ENCODE measurements around the gene PCDHGA11.
A peak's percentile ranks its signal among the peaks of the same experiment; 100 is the strongest.
"Not testable (repeated sequence)": the region's sequence is repeated elsewhere in the genome, so short reads cannot be mapped to it uniquely, and the experiment has no call there.

The PCDHGA11 gene

DNA sequence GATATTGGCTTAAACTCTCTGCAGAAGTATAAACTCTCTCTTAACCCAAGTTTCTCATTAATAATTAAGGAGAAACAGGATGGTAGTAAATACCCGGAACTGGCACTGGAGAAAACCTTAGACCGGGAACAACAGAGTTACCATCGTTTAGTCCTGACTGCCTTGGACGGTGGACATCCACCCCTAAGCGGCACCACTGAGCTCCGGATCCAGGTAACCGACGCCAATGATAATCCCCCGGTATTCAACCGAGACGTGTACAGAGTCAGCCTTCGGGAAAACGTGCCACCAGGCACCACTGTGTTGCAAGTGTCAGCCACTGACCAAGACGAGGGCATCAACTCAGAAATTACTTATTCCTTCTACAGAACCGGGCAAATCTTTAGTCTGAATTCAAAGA lies 22.2 kb upstream of the PCDHGA11 start:
- DNase-seq (ENCODE audit: low read depth in 2 of 2), result no peak

DNA sequence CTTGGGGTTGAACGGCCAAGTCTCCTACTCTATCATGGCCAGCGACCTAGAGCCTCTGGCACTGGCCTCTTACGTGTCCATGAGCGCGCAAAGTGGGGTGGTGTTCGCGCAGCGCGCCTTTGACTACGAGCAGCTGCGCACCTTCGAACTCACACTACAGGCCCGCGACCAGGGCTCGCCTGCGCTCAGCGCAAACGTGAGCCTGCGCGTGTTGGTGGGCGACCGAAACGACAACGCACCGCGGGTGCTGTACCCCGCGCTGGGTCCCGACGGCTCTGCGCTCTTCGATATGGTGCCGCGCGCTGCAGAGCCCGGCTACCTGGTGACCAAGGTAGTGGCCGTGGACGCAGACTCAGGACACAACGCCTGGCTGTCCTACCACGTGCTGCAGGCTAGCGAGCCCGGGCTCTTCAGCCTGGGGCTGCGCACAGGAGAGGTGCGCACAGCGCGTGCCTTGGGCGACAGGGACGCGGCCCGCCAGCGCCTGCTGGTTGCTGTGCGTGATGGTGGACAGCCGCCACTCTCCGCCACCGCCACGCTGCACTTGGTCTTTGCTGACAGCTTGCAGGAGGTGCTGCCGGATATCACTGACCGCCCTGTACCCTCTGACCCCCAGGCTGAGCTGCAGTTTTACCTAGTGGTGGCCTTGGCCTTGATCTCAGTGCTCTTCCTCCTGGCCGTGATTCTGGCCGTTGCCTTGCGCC lies 21.1 kb upstream of the PCDHGA11 start:
- DNase-seq (ENCODE audit: low read depth in 2 of 2), result no peak

DNA sequence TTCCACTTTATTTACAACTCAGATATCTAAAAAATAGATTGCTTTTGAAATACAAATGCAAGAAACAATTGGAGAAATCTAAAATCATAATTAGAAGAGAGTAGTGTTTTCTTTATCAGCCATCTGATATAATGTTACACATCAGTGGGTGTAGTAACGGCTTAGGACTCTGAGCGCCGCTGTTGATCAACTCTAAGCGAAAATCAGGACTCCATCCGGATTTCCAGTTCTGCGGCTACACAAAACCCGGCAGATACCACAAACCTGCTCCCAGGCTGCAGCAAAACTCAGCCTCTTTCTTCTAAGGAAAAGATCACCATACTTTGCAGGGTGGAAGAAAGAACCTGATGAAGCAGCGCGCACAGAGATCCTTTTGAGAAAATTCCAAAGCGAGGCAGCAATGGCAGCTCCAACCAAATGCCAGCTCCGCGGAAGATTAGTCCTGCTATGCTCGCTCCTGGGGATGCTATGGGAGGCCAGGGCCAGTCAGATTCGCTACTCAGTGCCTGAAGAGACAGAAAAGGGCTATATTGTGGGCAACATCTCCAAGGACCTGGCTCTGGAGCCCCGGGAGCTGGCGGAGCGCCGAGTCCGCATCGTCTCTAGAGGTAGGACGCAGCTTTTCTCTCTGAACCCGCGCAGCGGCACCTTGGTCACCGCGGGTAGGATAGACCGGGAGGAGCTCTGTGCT lies 18.2 kb upstream of the PCDHGA11 start, which contains the start of gene PCDHGA9:
Gene PCDHGA9 (plus strand): TSS at position 226 of the 691 bp plus-strand sequence. CDS start 175 bp downstream, at position 401.
- DNase-seq (ENCODE audit: low read depth in 2 of 2), result no peak

DNA sequence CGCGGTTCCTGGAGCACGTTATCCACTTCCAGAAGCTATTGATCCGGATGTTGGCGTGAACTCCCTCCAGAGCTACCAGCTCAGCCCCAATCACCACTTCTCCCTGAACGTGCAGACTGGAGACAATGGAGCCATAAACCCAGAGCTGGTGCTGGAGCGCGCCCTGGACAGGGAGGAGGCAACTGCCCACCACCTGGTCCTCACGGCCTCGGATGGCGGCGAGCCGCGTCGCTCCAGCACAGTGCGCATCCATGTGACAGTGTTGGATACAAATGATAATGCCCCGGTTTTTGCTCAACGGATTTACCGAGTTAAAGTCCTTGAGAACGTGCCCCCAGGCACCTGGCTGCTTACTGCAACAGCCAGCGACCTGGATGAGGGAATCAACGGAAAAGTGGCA lies 17.5 kb upstream of the PCDHGA11 start:
- no peak for DNase-seq (ENCODE audit: low read depth in 2 of 2)

DNA sequence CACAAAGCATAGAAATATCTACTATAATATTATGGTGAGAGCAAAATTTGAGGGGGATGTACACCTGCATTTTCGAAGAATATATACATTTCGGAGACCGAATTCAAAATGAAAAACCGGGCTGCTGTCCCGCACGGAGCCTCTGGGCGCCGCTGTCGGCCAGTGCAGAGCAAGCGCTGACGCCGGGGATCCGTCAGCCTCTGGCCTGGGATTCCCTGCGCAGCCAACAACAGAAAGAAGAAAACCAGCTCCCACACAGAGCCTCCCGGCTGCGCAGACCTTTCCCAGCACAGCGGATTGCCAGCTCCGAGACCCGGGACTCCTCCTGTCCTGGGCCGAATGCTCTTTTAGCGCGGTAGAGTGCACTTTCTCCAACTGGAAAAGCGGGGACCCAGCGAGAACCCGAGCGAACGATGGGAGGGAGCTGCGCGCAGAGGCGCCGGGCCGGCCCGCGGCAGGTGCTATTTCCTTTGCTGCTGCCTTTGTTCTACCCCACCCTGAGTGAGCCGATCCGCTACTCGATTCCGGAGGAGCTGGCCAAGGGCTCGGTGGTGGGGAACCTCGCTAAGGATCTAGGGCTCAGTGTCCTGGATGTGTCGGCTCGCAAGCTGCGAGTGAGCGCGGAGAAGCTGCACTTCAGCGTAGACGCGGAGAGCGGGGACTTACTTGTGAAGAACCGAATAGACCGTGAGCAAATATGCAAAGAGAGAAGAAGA lies 12.9 kb upstream of the PCDHGA11 start, which contains the start of gene PCDHGB6:
Gene PCDHGB6 (plus strand): TSS at position 232 of the 716 bp plus-strand sequence. CDS start 182 bp downstream, at position 414.
- DNase-seq (ENCODE audit: low read depth in 2 of 2), result not testable (repeated sequence)

- no peak for DNase-seq (ENCODE audit: low read depth in 2 of 2)
Observed at GRCh38 chr5:141409598-141410306, 11.1 kb upstream of the PCDHGA11 start.

GRCh38 chr5:141411575-141411974 lies 9.3 kb upstream of the PCDHGA11 start:
- DNase-seq (ENCODE audit: low read depth in 2 of 2), result no peak

- DNase-seq (ENCODE audit: low read depth in 2 of 2), result peak; percentile 32 to 44
Observed at GRCh38 chr5:141412854-141413539, 7.9 kb upstream of the PCDHGA11 start, which contains the start of gene PCDHGA10. Gene PCDHGA10 (plus strand): TSS chr5:141412987. CDS start chr5:141413176, 189 bp downstream.

GRCh38 chr5:141413540-141414069 lies 7.2 kb upstream of the PCDHGA11 start:
- DNase-seq (ENCODE audit: low read depth in 2 of 2), result no peak

- not testable (repeated sequence) for DNase-seq (ENCODE audit: low read depth in 2 of 2)
Observed at GRCh38 chr5:141414548-141415274, 6.1 kb upstream of the PCDHGA11 start.

GRCh38 chr5:141415275-141415618 lies 5.6 kb upstream of the PCDHGA11 start:
- not testable (repeated sequence) for DNase-seq (ENCODE audit: low read depth in 2 of 2)

DNA sequence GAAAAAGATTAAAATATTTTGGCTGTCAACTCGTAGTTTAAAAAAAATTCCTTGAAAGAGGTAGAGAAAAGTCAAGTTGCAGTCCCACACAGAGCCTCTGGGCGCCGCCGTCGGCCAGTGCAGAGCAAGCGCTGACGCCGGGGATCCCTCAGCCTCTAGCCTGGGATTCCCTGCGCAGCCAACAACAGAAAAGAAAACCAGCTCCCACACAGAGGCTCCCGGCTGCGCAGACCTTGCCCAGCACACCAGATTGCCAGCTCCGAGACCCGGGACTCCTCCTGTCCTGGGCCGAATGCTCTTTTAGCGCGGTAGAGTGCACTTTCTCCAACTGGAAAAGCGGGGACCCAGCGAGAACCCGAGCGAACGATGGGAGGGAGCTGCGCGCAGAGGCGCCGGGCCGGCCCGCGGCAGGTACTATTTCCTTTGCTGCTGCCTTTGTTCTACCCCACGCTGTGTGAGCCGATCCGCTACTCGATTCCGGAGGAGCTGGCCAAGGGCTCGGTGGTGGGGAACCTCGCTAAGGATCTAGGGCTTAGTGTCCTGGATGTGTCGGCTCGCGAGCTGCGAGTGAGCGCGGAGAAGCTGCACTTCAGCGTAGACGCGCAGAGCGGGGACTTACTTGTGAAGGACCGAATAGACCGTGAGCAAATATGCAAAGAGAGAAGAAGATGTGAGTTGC lies 3.2 kb upstream of the PCDHGA11 start, which contains the start of gene PCDHGB7:
Gene PCDHGB7 (plus strand): TSS at position 184 of the 679 bp plus-strand sequence. CDS start 183 bp downstream, at position 367.
- DNase-seq (ENCODE audit: low read depth in 2 of 2), result peak; percentile 14 to 43

GRCh38 chr5:141419074-141419880 lies 1.6 kb upstream of the PCDHGA11 start:
- no peak for DNase-seq (ENCODE audit: low read depth in 2 of 2)

GRCh38 chr5:141421489-141421855 lies 621 bp downstream of the PCDHGA11 start:
- no peak for DNase-seq (ENCODE audit: low read depth in 2 of 2)

DNA sequence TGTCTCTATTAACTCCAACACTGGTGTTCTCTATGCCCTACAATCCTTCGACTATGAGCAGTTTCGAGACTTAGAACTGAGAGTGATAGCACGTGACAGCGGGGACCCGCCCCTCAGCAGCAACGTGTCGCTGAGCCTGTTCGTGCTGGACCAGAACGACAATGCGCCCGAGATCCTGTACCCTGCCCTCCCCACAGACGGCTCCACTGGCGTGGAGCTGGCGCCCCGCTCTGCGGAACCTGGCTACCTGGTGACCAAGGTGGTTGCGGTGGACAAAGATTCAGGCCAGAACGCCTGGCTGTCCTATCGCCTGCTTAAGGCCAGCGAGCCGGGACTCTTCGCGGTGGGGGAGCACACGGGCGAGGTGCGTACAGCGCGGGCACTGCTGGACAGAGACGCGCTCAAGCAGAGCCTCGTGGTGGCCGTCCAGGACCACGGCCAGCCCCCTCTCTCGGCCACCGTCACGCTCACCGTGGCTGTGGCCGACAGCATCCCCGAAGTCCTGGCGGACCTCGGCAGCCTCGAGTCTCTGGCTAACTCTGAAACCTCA lies 2.0 kb downstream of the PCDHGA11 start:
- no peak for DNase-seq (ENCODE audit: low read depth in 2 of 2)

- no peak for DNase-seq (ENCODE audit: low read depth in 2 of 2)
Observed at GRCh38 chr5:141427783-141428426, 7.1 kb downstream of the PCDHGA11 start.

GRCh38 chr5:141430332-141431113 lies 9.7 kb downstream of the PCDHGA11 start, which contains the start of gene PCDHGA12:
Gene PCDHGA12 (plus strand): TSS chr5:141430507. CDS start chr5:141430760, 253 bp downstream.
- DNase-seq (ENCODE audit: low read depth in 2 of 2), result no peak
